ENCODE data around the gene DMPK. TPM values are rescaled to one million over a fixed set of nuclear protein-coding genes. Genes with fewer than 3 reads are reported as not detected.
A peak's percentile ranks its signal among the peaks of the same experiment; 100 is the strongest.

The DMPK gene
- total RNA-seq, 2 experiments from 2014 or later = 14.9 to 34.7 TPM

DNA sequence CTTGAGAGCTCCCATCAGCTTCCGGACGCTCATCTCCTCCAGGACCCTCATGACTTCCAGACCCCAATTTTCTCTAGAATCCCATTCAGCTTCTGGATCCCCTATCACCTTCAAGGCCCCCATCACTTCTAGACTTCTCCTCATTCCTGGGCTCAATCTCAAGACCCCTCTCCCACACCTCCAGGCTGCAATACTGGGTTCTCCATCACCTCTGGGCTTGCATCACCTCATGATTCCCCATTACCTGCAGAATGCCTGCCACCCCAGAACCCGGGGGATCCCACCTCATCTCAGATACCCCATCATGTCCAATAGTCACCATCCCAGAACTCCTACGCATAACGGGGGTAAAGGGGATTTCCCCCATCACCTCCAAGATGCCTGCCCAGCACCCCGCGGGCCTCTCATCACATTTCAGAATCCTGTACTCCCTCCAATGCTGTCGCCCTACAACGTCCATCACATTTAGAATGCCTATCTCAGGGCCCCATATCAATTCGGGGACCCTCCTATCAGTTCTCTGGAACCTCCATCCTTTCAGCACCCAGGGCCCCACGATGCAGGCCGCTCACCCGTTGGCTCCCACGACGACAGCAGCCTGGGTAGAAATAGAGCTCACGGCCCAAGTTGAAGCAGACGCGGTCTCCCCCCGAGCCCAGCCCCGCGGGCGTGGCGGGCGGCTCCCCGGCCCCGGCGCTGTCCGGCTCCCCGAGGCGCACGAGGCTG lies 9.6 kb upstream of the DMPK start:
- intact Hi-C loops (cut with micrococcal nuclease; ENCODE audit: unreplicated experiment) = no loop called here
- H3K27ac ChIP-seq (ENCODE audit: low read depth, low read length, poor library complexity, severe bottlenecking) = no peak overlapping the region
- ChIA-PET POLR2A (no interaction called here), CTCF (ENCODE audit: unreplicated experiment) (no interaction called here)
- peak overlapping the region; percentile 100 for H3K4me2 ChIP-seq (ENCODE audit: low read length)
- peaks cover 11% of the 10 kb centered on the region; the same call in 1 of the 2 replicates for H3K79me2 ChIP-seq (ENCODE audit: insufficient read depth, low read depth, low read length)
- peak overlapping the region; percentile 94 for H3K4me3 ChIP-seq (ENCODE audit: low read depth, low read length, poor library complexity, severe bottlenecking)
- peaks cover 25% of the 10 kb centered on the region for H3K4me1 ChIP-seq (ENCODE audit: insufficient read depth, low read length, poor library complexity, severe bottlenecking)
- no TSS peak for BruUV-seq (replicated peaks)
- TF ChIP-seq EZH2phosphoT487 (IDR thresholded peaks at IDR 0.05; ENCODE audit: borderline replicate concordance, low read depth, low read length) = no peak
- TF ChIP-seq, protein P1, sequence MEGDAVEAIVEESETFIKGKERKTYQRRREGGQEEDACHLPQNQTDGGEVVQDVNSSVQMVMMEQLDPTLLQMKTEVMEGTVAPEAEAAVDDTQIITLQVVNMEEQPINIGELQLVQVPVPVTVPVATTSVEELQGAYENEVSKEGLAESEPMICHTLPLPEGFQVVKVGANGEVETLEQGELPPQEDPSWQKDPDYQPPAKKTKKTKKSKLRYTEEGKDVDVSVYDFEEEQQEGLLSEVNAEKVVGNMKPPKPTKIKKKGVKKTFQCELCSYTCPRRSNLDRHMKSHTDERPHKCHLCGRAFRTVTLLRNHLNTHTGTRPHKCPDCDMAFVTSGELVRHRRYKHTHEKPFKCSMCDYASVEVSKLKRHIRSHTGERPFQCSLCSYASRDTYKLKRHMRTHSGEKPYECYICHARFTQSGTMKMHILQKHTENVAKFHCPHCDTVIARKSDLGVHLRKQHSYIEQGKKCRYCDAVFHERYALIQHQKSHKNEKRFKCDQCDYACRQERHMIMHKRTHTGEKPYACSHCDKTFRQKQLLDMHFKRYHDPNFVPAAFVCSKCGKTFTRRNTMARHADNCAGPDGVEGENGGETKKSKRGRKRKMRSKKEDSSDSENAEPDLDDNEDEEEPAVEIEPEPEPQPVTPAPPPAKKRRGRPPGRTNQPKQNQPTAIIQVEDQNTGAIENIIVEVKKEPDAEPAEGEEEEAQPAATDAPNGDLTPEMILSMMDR (conservative IDR thresholded peaks at IDR 0.05; ENCODE audit: low read length) = no peak
- no peak overlapping the region for H2AFZ ChIP-seq (ENCODE audit: low read length)
- H3K9me3 ChIP-seq (ENCODE audit: low read length) = no peaks in the 10 kb centered on the region
- H4K20me1 ChIP-seq (ENCODE audit: insufficient read depth, low read length) = peaks cover 11% of the 10 kb centered on the region; the same call in 1 of the 2 replicates
- H3K36me3 ChIP-seq (ENCODE audit: insufficient read depth, low read length) = peaks cover 28% of the 10 kb centered on the region
- no peaks in the 10 kb centered on the region for H3K9me2 ChIP-seq (ENCODE audit: insufficient read depth, low read length)
- no peak for DNase-seq (ENCODE audit: low spot score)

DNA sequence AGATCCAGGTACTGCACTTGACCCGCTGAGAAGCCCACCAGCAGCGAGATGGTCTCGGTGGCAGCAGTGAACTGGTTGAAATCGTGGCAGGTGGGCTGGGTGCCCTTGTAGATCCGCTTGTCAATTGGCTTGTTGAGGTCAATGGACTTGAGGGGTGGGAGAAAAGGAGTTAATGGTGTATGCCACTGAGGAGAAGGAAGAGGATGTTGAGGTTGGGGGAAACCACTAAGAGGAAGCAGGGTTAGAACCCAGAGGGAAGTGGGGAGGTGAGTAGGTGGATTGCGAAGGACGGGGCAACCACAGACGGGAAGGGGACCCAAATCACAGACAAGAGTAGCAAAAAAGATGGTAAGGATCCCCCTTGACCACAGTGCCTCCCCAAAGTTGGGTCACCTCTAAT lies 8.7 kb upstream of the DMPK start:
- ChIA-PET POLR2A (no interaction called here), CTCF (ENCODE audit: unreplicated experiment) (no interaction called here)
- Histone ChIP-seq H3K27ac (ENCODE audit: low read depth, low read length, poor library complexity, severe bottlenecking) (no peak overlapping the region), H3K9me3 (ENCODE audit: low read length) (no peaks in the 10 kb centered on the region), H3K4me2 (ENCODE audit: low read length) (peak overlapping the region; percentile 100), H3K4me3 (ENCODE audit: low read depth, low read length, poor library complexity, severe bottlenecking) (peak overlapping the region; percentile 94), H3K4me1 (ENCODE audit: insufficient read depth, low read length, poor library complexity, severe bottlenecking) (peaks cover 25% of the 10 kb centered on the region), H3K36me3 (ENCODE audit: insufficient read depth, low read length) (peaks cover 38% of the 10 kb centered on the region), H3K79me2 (ENCODE audit: insufficient read depth, low read depth, low read length) (peaks cover 11% of the 10 kb centered on the region; the same call in 1 of the 2 replicates), H3K9me2 (ENCODE audit: insufficient read depth, low read length) (no peaks in the 10 kb centered on the region), H2AFZ (ENCODE audit: low read length) (no peak overlapping the region), H4K20me1 (ENCODE audit: insufficient read depth, low read length) (peaks cover 11% of the 10 kb centered on the region; the same call in 1 of the 2 replicates)
- TF ChIP-seq, protein P1 (conservative IDR thresholded peaks at IDR 0.05; ENCODE audit: low read length) = no peak
- no peak for TF ChIP-seq EZH2phosphoT487 (IDR thresholded peaks at IDR 0.05; ENCODE audit: borderline replicate concordance, low read depth, low read length)
- intact Hi-C loops (cut with micrococcal nuclease; ENCODE audit: unreplicated experiment) = no loop called here
- BruUV-seq (replicated peaks) = no TSS peak
- DNase-seq (ENCODE audit: low spot score) = no peak
